ENCODE measurements around the gene EVL.

EVL gene

DNA sequence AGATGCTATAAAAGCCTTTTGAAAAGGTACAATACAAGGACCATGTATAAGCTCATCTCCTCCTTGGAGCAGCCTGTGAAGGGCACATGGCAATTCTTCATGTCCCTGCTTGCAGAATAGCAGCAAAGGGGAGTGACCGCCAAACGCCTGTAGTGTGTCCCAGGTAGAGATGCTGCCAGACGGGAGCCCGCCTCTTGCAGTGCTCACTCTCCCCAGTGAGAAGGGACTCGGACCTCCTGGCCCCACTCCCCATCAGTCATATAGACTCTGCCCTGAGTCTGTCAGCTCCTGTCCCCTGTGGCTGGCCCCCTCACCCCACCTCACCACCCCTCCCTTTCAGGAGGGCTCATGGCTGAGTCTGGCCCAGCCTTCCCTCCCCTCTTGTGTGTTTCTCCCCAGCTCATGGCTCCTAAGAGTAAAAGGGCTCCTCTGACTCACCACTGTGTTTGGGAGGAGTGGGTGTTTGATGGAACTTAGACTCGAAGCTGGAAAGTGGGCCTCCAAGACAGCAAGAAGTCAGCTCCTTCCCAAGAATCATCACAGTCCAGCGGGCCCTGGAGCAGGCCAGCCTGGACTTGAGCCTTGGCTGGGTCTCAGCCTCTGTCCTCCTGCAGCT is 53.3 kb downstream of the EVL start:
- no peak for ATAC-seq
- TF ChIP-seq, protein P1, sequence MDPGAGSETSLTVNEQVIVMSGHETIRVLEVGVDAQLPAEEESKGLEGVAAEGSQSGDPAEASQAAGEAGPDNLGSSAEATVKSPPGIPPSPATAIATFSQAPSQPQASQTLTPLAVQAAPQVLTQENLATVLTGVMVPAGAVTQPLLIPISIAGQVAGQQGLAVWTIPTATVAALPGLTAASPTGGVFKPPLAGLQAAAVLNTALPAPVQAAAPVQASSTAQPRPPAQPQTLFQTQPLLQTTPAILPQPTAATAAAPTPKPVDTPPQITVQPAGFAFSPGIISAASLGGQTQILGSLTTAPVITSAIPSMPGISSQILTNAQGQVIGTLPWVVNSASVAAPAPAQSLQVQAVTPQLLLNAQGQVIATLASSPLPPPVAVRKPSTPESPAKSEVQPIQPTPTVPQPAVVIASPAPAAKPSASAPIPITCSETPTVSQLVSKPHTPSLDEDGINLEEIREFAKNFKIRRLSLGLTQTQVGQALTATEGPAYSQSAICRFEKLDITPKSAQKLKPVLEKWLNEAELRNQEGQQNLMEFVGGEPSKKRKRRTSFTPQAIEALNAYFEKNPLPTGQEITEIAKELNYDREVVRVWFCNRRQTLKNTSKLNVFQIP (CRISPR knock-in tag; IDR thresholded peaks at IDR 0.05; ENCODE audit: borderline replicate concordance, low read depth), result no peak
- TF ChIP-seq GLIS3 (CRISPR knock-in tag; IDR thresholded peaks at IDR 0.05), result no peak
- TF ChIP-seq, protein P2, sequence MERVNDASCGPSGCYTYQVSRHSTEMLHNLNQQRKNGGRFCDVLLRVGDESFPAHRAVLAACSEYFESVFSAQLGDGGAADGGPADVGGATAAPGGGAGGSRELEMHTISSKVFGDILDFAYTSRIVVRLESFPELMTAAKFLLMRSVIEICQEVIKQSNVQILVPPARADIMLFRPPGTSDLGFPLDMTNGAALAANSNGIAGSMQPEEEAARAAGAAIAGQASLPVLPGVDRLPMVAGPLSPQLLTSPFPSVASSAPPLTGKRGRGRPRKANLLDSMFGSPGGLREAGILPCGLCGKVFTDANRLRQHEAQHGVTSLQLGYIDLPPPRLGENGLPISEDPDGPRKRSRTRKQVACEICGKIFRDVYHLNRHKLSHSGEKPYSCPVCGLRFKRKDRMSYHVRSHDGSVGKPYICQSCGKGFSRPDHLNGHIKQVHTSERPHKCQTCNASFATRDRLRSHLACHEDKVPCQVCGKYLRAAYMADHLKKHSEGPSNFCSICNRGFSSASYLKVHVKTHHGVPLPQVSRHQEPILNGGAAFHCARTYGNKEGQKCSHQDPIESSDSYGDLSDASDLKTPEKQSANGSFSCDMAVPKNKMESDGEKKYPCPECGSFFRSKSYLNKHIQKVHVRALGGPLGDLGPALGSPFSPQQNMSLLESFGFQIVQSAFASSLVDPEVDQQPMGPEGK (CRISPR knock-in tag; IDR thresholded peaks at IDR 0.05; ENCODE audit: borderline replicate concordance), result no peak
- TF ChIP-seq RARB (CRISPR knock-in tag; IDR thresholded peaks at IDR 0.05), result no peak
- TF ChIP-seq ZNF565 (CRISPR knock-in tag; conservative IDR thresholded peaks at IDR 0.05; ENCODE audit: low read depth), result no peak
- no peak for TF ChIP-seq ZNF70 (CRISPR knock-in tag; IDR thresholded peaks at IDR 0.05)
- no peak for TF ChIP-seq CSDC2 (CRISPR knock-in tag; IDR thresholded peaks at IDR 0.05)
- no peak for TF ChIP-seq ARNTL (CRISPR knock-in tag; IDR thresholded peaks at IDR 0.05; ENCODE audit: borderline replicate concordance, low read depth)
- TF ChIP-seq PPARA (CRISPR knock-in tag; IDR thresholded peaks at IDR 0.05; ENCODE audit: borderline replicate concordance), result no peak
- TF ChIP-seq, protein P3, sequence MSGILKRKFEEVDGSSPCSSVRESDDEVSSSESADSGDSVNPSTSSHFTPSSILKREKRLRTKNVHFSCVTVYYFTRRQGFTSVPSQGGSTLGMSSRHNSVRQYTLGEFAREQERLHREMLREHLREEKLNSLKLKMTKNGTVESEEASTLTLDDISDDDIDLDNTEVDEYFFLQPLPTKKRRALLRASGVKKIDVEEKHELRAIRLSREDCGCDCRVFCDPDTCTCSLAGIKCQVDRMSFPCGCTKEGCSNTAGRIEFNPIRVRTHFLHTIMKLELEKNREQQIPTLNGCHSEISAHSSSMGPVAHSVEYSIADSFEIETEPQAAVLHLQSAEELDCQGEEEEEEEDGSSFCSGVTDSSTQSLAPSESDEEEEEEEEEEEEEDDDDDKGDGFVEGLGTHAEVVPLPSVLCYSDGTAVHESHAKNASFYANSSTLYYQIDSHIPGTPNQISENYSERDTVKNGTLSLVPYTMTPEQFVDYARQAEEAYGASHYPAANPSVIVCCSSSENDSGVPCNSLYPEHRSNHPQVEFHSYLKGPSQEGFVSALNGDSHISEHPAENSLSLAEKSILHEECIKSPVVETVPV (CRISPR knock-in tag; IDR thresholded peaks at IDR 0.05), result no peak
- TF ChIP-seq ISL1 (CRISPR knock-in tag; IDR thresholded peaks at IDR 0.05), result no peak
- TF ChIP-seq OSR1 (CRISPR knock-in tag; IDR thresholded peaks at IDR 0.05), result no peak
- TF ChIP-seq BACH2 (CRISPR knock-in tag; IDR thresholded peaks at IDR 0.05; ENCODE audit: borderline replicate concordance), result no peak
- TF ChIP-seq ZFP3 (CRISPR knock-in tag; IDR thresholded peaks at IDR 0.05), result no peak
- TF ChIP-seq ESRRG (CRISPR knock-in tag; IDR thresholded peaks at IDR 0.05), result no peak

DNA sequence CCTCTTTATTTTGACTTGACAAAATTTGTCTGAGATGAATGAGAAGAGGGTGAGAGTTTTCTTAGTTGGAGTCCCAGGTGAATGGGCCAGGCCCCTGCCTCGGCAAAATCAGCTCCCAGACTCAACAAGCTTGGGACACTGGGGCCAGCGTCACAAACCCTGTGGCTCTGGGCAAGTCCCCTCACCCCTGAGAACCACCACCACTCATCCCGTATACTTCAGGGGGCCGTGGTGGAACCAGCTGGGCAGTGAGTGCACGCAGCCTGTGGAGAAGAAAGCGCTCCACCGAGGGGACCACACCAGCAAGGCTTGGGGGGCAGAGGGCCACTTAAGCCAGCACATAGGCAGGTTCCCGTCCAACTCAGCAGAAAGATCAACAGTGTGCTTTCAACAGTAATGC is 54.0 kb downstream of the EVL start:
- TF ChIP-seq, protein P2 (CRISPR knock-in tag; IDR thresholded peaks at IDR 0.05; ENCODE audit: borderline replicate concordance), result no peak
- TF ChIP-seq CSDC2 (CRISPR knock-in tag; IDR thresholded peaks at IDR 0.05), result no peak
- TF ChIP-seq, protein P4, sequence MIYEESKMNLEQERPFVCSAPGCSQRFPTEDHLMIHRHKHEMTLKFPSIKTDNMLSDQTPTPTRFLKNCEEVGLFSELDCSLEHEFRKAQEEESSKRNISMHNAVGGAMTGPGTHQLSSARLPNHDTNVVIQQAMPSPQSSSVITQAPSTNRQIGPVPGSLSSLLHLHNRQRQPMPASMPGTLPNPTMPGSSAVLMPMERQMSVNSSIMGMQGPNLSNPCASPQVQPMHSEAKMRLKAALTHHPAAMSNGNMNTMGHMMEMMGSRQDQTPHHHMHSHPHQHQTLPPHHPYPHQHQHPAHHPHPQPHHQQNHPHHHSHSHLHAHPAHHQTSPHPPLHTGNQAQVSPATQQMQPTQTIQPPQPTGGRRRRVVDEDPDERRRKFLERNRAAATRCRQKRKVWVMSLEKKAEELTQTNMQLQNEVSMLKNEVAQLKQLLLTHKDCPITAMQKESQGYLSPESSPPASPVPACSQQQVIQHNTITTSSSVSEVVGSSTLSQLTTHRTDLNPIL (CRISPR knock-in tag; IDR thresholded peaks at IDR 0.05; ENCODE audit: low read depth), result no peak
- ATAC-seq, result no peak

DNA sequence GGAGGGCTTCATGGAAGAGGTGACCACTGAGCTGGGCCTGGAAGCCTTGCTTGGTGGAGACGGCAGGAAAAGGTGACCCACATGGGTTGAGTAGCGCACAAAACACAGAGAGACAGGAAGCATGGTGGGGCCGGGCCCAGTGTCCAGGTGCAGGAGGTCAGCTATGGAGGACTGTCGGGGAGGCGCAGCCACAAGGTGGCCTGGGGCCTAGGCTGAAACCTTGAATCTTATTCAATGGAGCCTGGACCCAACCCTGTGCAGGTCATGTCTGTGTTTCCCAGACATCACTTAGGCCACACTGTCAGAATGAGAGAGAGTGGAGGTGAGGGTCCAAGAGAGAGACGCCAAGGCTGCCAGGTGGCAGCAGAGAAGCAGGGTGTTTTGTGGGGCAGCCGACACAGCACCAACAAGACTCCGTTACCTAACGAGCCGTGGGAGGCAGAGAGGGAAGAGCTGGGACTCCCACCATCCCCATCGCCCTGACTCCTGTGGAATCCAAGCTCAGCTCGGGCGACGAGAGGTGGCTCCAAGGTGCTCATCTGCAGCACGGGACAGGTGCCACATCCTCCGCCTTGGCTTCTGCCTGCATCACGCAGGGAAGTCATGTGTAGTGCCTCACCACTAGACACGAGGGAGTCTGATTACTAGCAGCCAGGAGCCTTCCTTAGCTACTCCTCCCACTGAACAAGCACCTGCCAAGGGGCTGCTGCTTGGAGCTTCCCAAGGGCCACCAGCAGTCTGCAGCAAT is 55.5 kb downstream of the EVL start:
- no peak for ATAC-seq
- TF ChIP-seq SNAI2 (CRISPR knock-in tag; IDR thresholded peaks at IDR 0.05) (no peak), ZFP3 (CRISPR knock-in tag; IDR thresholded peaks at IDR 0.05) (no peak), ISL1 (CRISPR knock-in tag; IDR thresholded peaks at IDR 0.05) (no peak), ZNF8 (CRISPR knock-in tag; IDR thresholded peaks at IDR 0.05) (no peak), ESRRG (CRISPR knock-in tag; IDR thresholded peaks at IDR 0.05) (no peak), OSR1 (CRISPR knock-in tag; IDR thresholded peaks at IDR 0.05) (no peak), RARB (CRISPR knock-in tag; IDR thresholded peaks at IDR 0.05) (no peak), TCF4 (CRISPR knock-in tag; IDR thresholded peaks at IDR 0.05; ENCODE audit: borderline replicate concordance) (no peak), TOX (CRISPR knock-in tag; IDR thresholded peaks at IDR 0.05; ENCODE audit: borderline replicate concordance) (no peak), ARNTL (CRISPR knock-in tag; IDR thresholded peaks at IDR 0.05; ENCODE audit: borderline replicate concordance, low read depth) (no peak)
- TF ChIP-seq, protein P5, sequence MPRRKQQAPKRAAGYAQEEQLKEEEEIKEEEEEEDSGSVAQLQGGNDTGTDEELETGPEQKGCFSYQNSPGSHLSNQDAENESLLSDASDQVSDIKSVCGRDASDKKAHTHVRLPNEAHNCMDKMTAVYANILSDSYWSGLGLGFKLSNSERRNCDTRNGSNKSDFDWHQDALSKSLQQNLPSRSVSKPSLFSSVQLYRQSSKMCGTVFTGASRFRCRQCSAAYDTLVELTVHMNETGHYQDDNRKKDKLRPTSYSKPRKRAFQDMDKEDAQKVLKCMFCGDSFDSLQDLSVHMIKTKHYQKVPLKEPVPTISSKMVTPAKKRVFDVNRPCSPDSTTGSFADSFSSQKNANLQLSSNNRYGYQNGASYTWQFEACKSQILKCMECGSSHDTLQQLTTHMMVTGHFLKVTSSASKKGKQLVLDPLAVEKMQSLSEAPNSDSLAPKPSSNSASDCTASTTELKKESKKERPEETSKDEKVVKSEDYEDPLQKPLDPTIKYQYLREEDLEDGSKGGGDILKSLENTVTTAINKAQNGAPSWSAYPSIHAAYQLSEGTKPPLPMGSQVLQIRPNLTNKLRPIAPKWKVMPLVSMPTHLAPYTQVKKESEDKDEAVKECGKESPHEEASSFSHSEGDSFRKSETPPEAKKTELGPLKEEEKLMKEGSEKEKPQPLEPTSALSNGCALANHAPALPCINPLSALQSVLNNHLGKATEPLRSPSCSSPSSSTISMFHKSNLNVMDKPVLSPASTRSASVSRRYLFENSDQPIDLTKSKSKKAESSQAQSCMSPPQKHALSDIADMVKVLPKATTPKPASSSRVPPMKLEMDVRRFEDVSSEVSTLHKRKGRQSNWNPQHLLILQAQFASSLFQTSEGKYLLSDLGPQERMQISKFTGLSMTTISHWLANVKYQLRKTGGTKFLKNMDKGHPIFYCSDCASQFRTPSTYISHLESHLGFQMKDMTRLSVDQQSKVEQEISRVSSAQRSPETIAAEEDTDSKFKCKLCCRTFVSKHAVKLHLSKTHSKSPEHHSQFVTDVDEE (CRISPR knock-in tag; IDR thresholded peaks at IDR 0.05), result no peak
- TF ChIP-seq, protein P1 (CRISPR knock-in tag; IDR thresholded peaks at IDR 0.05; ENCODE audit: borderline replicate concordance, low read depth), result no peak

Data from SK-N-SH treated with all-trans-retinoic acid at 6 μM for 48 hours (cell line).